ENCODE results near the gene MYO5B. TPM values are rescaled to one million over a fixed set of nuclear protein-coding genes. Genes with fewer than 3 reads are reported as not detected.

Gene MYO5B
- total and polyA plus RNA-seq, 2 of the 4 experiments (the other 2 are of a cell fraction): 0.24 to 0.54 TPM

- dilution Hi-C loops (cut with HindIII; ENCODE audit: low sequenced_read_pairs, unreplicated experiment): no loop called here
- no peak overlapping the region for H2BK15ac ChIP-seq (ENCODE audit: low read depth, low read length)
Measured at GRCh38 chr18:49876536-49876935, 318.4 kb downstream of the MYO5B start.

More at GRCh38 chr18:49876536-49876935, 318.4 kb downstream of the MYO5B start:
- Histone ChIP-seq H2BK120ac (ENCODE audit: low read depth, low read length) (no peak overlapping the region), H3K36me3 (ENCODE audit: control insufficient read depth, insufficient read depth, low read length) (no peaks in the 10 kb centered on the region), H3K9me3 (ENCODE audit: control insufficient read depth, insufficient read depth, low read length) (no peaks in the 10 kb centered on the region), H3K27me3 (ENCODE audit: control insufficient read depth, insufficient read depth, low read length) (peaks cover 15% of the 10 kb centered on the region), H3K4me1 (ENCODE audit: control insufficient read depth, insufficient read depth, low read length) (no peaks in the 10 kb centered on the region), H4K8ac (ENCODE audit: low read depth in 2 of 2, low read length in 2 of 2) (no peak overlapping the region), H4K5ac (ENCODE audit: low read depth, low read length) (no peak overlapping the region), H3K23ac (ENCODE audit: low read depth, low read length) (no peak overlapping the region), H3K79me1 (ENCODE audit: low read depth in 1 of 2, low read length in 2 of 2) (no peaks in the 10 kb centered on the region), H2BK5ac (ENCODE audit: low read depth, low read length, poor library complexity, severe bottlenecking) (no peak overlapping the region), H3K56ac (ENCODE audit: extremely low read depth, insufficient read depth, low read length) (no peak overlapping the region), H3K9me1 (ENCODE audit: insufficient read depth, low read length) (no peaks in the 10 kb centered on the region), H2AFZ (replicated peaks; ENCODE audit: low read length, poor library complexity) (no peak overlapping the region), H2AK5ac (ENCODE audit: low read depth, low read length) (no peak overlapping the region), H3K14ac (replicated peaks; ENCODE audit: low read depth, low read length) (no peak overlapping the region), H3K4me3 (ENCODE audit: insufficient read depth, low read depth, low read length) (no peak overlapping the region), H2BK20ac (ENCODE audit: low read depth, low read length) (no peak overlapping the region), H3K18ac (ENCODE audit: low read depth, low read length) (no peak overlapping the region), H2AK9ac (replicated peaks; ENCODE audit: low read depth, low read length, poor library complexity) (no peak overlapping the region), H4K20me1 (ENCODE audit: insufficient read depth, low read length) (no peaks in the 10 kb centered on the region; the same call in 1 of the 2 replicates), H3K4ac (ENCODE audit: low read depth, low read length) (no peak overlapping the region), H3K4me2 (ENCODE audit: low read depth, low read length) (no peak overlapping the region), H3K9ac (ENCODE audit: low read depth, low read length) (no peak overlapping the region), H4K91ac (ENCODE audit: insufficient read depth, low read depth, low read length) (no peak overlapping the region), H3K27ac (ENCODE audit: insufficient read depth, low read length) (no peak overlapping the region)
- in situ Hi-C loops (cut with MboI; ENCODE audit: low sequenced_read_pairs) (no loop called here), intact Hi-C loops (cut with micrococcal nuclease) (no loop called here)
- ATAC-seq (ENCODE audit: low read depth) (no peak), DNase-seq (no peak)
- WGBS, 2 experiments (ENCODE audit: extremely low coverage in 2 of 2, insufficient read length in 1 of 2): no CpG with 5 or more reads among the region's 4 CpGs
- ChIA-PET CTCF (no interaction called here), POLR2A (ENCODE audit: unreplicated experiment) (no interaction called here)
- TF ChIP-seq SMC3 (IDR thresholded peaks at IDR 0.05; ENCODE audit: low read depth, low read length): no peak
- TF ChIP-seq, protein P1, sequence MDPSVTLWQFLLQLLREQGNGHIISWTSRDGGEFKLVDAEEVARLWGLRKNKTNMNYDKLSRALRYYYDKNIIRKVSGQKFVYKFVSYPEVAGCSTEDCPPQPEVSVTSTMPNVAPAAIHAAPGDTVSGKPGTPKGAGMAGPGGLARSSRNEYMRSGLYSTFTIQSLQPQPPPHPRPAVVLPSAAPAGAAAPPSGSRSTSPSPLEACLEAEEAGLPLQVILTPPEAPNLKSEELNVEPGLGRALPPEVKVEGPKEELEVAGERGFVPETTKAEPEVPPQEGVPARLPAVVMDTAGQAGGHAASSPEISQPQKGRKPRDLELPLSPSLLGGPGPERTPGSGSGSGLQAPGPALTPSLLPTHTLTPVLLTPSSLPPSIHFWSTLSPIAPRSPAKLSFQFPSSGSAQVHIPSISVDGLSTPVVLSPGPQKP (IDR thresholded peaks at IDR 0.05; ENCODE audit: borderline replicate concordance, low read depth, low read length): no peak
- no peak for TF ChIP-seq FOS (IDR thresholded peaks at IDR 0.05; ENCODE audit: low read depth, low read length)
- TF ChIP-seq MAFK (IDR thresholded peaks at IDR 0.05; ENCODE audit: low read depth, low read length): no peak
- no peak for TF ChIP-seq CHD1 (IDR thresholded peaks at IDR 0.05; ENCODE audit: low read depth, low read length)
- TF ChIP-seq, protein P2, sequence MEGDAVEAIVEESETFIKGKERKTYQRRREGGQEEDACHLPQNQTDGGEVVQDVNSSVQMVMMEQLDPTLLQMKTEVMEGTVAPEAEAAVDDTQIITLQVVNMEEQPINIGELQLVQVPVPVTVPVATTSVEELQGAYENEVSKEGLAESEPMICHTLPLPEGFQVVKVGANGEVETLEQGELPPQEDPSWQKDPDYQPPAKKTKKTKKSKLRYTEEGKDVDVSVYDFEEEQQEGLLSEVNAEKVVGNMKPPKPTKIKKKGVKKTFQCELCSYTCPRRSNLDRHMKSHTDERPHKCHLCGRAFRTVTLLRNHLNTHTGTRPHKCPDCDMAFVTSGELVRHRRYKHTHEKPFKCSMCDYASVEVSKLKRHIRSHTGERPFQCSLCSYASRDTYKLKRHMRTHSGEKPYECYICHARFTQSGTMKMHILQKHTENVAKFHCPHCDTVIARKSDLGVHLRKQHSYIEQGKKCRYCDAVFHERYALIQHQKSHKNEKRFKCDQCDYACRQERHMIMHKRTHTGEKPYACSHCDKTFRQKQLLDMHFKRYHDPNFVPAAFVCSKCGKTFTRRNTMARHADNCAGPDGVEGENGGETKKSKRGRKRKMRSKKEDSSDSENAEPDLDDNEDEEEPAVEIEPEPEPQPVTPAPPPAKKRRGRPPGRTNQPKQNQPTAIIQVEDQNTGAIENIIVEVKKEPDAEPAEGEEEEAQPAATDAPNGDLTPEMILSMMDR (conservative IDR thresholded peaks at IDR 0.05; ENCODE audit: low read depth, low read length): no peak
- TF ChIP-seq CEBPB (IDR thresholded peaks at IDR 0.05; ENCODE audit: low read depth, low read length): no peak
- no peak for TF ChIP-seq BHLHE40 (IDR thresholded peaks at IDR 0.05; ENCODE audit: low read depth, low read length)
- no peak for TF ChIP-seq MXI1 (IDR thresholded peaks at IDR 0.05; ENCODE audit: borderline replicate concordance, low read depth, low read length)
- TF ChIP-seq MAZ (IDR thresholded peaks at IDR 0.05; ENCODE audit: borderline replicate concordance, low read depth, low read length): no peak
- TF ChIP-seq POLR2A (IDR thresholded peaks at IDR 0.05; ENCODE audit: low read depth, low read length): no peak
- no TSS peak for BruUV-seq (replicated peaks)

Data from IMR-90 (cell line).